HepG2 (cell line): ENCODE measurements around the gene TNFRSF6B. TPM values are rescaled to one million over a fixed set of nuclear protein-coding genes. Genes with fewer than 3 reads are reported as not detected.
A peak's percentile ranks its signal among the peaks of the same experiment; 100 is the strongest.

Experiments used
- AGO1 ChIP-seq: fragments of 200-400 bp; formaldehyde crosslinking; IDR thresholded peaks from 2 replicates; pipeline ENCODE4 v1.6.1; 2017; ENCODE audit warnings: mild to moderate bottlenecking, low read depth, low read length, moderate library complexity; ENCODE audit not compliant: poor library complexity, severe bottlenecking
- ATF6 ChIP-seq: sonication (generic); formaldehyde crosslinking; conservative IDR thresholded peaks from 2 replicates; pipeline ENCODE4 v1.4.0; 2020; ENCODE audit warnings: missing genetic modification reagents
- ATF7 ChIP-seq, 2 experiments: fragments of 450-650 bp in 1 of 2; sonication (generic) in 1 of 2; formaldehyde crosslinking in 1 of 2; IDR thresholded peaks; 2 replicates each; pipeline versions ENCODE4 v1.4.0 to v1.6.1; 2016 to 2020; ENCODE audit warnings: antibody characterized with exemption in 1 of 2, mild to moderate bottlenecking in 1 of 2, missing genetic modification reagents in 1 of 2
- CBX2 ChIP-seq, 2 experiments: fragments of 200-600 bp in 1 of 2; sonication (generic); formaldehyde crosslinking in 1 of 2; IDR thresholded peaks; 2 replicates each; pipeline versions ENCODE4 v1.7.0 to v1.8.1; 2018 to 2022; ENCODE audit warnings: low read depth in 2 of 2, low read length in 1 of 2, mild to moderate bottlenecking in 1 of 2, missing genetic modification reagents in 1 of 2
- FOXO4 ChIP-seq: sonication (generic); formaldehyde crosslinking; conservative IDR thresholded peaks from 2 replicates; pipeline ENCODE4 v1.8.1; 2023; ENCODE audit warnings: missing genetic modification reagents
- GMEB2 ChIP-seq: IDR thresholded peaks from 2 replicates; pipeline ENCODE4 v1.6.1; 2016; ENCODE audit warnings: missing biosample characterization, missing genetic modification reagents, low read depth
- KAT2B ChIP-seq: fragments of 150-350 bp; IDR thresholded peaks from 2 replicates; pipeline ENCODE4 v1.6.1; 2014; ENCODE audit warnings: low read depth, low read length, borderline replicate concordance
- NONO ChIP-seq, 2 experiments: fragments of 450-650 bp in 1 of 2; sonication (generic) in 1 of 2; formaldehyde crosslinking in 1 of 2; IDR thresholded peaks in 1 of 2; conservative IDR thresholded peaks in 1 of 2; 2 replicates each; pipeline versions ENCODE4 v1.6.1 to v1.8.0; 2017 to 2022; ENCODE audit warnings: mild to moderate bottlenecking in 1 of 2, missing genetic modification reagents in 1 of 2, moderate library complexity in 1 of 2
- PHF21A ChIP-seq: sonication (generic); formaldehyde crosslinking; IDR thresholded peaks from 2 replicates; pipeline ENCODE4 v1.5.0; 2020; ENCODE audit warnings: mild to moderate bottlenecking, missing genetic modification reagents
- PITX1 ChIP-seq: sonication (generic); formaldehyde crosslinking; IDR thresholded peaks from 2 replicates; pipeline ENCODE4 v1.5.1; 2020; ENCODE audit warnings: mild to moderate bottlenecking, missing genetic modification reagents
- SP4 ChIP-seq: sonication (generic); formaldehyde crosslinking; IDR thresholded peaks from 2 replicates; pipeline ENCODE4 v1.8.1; 2023; ENCODE audit warnings: mild to moderate bottlenecking, missing genetic modification reagents
- SRSF1 ChIP-seq: fragments of 200-400 bp; formaldehyde crosslinking; optimal IDR thresholded peaks from 2 replicates; pipeline ENCODE3; 2017; ENCODE audit warnings: mild to moderate bottlenecking, low read depth, low read length, moderate library complexity
- U2AF1 ChIP-seq: fragments of 200-400 bp; formaldehyde crosslinking; optimal IDR thresholded peaks from 2 replicates; pipeline ENCODE3; 2017; ENCODE audit warnings: mild to moderate bottlenecking, low read depth, low read length
- ZNF18 ChIP-seq: sonication (generic); formaldehyde crosslinking; IDR thresholded peaks from 2 replicates; pipeline ENCODE4 v1.8.0; 2022; ENCODE audit warnings: mild to moderate bottlenecking, missing genetic modification reagents; ENCODE audit not compliant: insufficient replicate concordance
- ZNF563 ChIP-seq: sonication (generic); formaldehyde crosslinking; IDR thresholded peaks from 2 replicates; pipeline ENCODE4 v1.8.0; 2022; ENCODE audit warnings: mild to moderate bottlenecking, moderate library complexity, missing genetic modification reagents
- ZNF678 ChIP-seq: sonication (generic); formaldehyde crosslinking; IDR thresholded peaks from 2 replicates; pipeline ENCODE4 v1.4.0; 2020; ENCODE audit warnings: mild to moderate bottlenecking, missing genetic modification reagents
- polyA plus RNA-seq, 8 experiments: library from polyadenylated mRNA; depleted of rRNA in 3 of 8; stranded (reverse) in 7 of 8; unstranded in 1 of 8; fragments of >200 nt; fragmentation: Illumina TruSeq in 4 of 8; extraction: Trizol in 4 of 8; gene quantifications; 2 replicates each; pipeline versions ENCODE4 v1.2.1 to v1.2.3, GENCODE V29; 2011 to 2016; ENCODE audit warnings: low read depth in 4 of 8, missing spikeins in 1 of 8, mixed read lengths in 1 of 8; ENCODE audit not compliant: insufficient read depth in 1 of 8
- total RNA-seq, 5 experiments: library from RNA; depleted of rRNA; stranded (reverse); fragments of >200 nt; fragmentation: Illumina TruSeq; extraction: Trizol; gene quantifications; 2 replicates each; pipeline ENCODE4 v1.2.3, GENCODE V29; 2016; ENCODE audit warnings: low read depth in 1 of 5

The TNFRSF6B gene
- total and polyA plus RNA-seq, 2 of the 13 experiments (the other 11 are each of a cell fraction or from before 2014, with no cell fraction given): 0.24 TPM; not detected in 1

- TF ChIP-seq SRSF1: peak; percentile 64
- TF ChIP-seq GMEB2 (CRISPR knock-in tag): no peak
- no peak for TF ChIP-seq ATF6 (CRISPR knock-in tag)
- peak; percentile 93 for TF ChIP-seq AGO1
- TF ChIP-seq ZNF563 (CRISPR knock-in tag): 0 out of 2 replicates have a peak, but pooled peaks have one; percentile 25
- TF ChIP-seq KAT2B: no peak
- no peak for TF ChIP-seq NONO (IDR thresholded peaks at IDR 0.05)
- peak; percentile 17; the same call in 1 of the 2 replicates for TF ChIP-seq NONO (CRISPR knock-in tag; conservative IDR thresholded peaks at IDR 0.05)
- no peak for TF ChIP-seq U2AF1
- no peak; the same call in 1 of the 2 replicates for TF ChIP-seq PITX1
- TF ChIP-seq ZNF18 (CRISPR knock-in tag): no peak
- TF ChIP-seq ZNF678 (CRISPR knock-in tag): no peak
- TF ChIP-seq PHF21A (CRISPR knock-in tag): 0 out of 2 replicates have a peak, but pooled peaks have one; percentile 20
- peak; percentile 91; the same call in 1 of the 2 replicates for TF ChIP-seq FOXO4
- TF ChIP-seq ATF7 (IDR thresholded peaks at IDR 0.05): no peak
- 0 out of 2 replicates have a peak, but pooled peaks have one; percentile 24 for TF ChIP-seq ATF7 (CRISPR knock-in tag; IDR thresholded peaks at IDR 0.05)
- no peak for TF ChIP-seq CBX2 (IDR thresholded peaks at IDR 0.05; ENCODE audit: low read depth, low read length)
- no peak for TF ChIP-seq CBX2 (CRISPR knock-in tag; IDR thresholded peaks at IDR 0.05; ENCODE audit: low read depth)
- no peak for TF ChIP-seq SP4 (CRISPR knock-in tag)
These were observed 38.8 kb downstream of the TNFRSF6B start (continued) for GRCh38 chr20:63734946-63735858.
